Caco-2 (cell line): ENCODE measurements around the gene CHKA. TPM values are rescaled to one million over a fixed set of nuclear protein-coding genes. Genes with fewer than 3 reads are reported as not detected.
A peak's percentile ranks its signal among the peaks of the same experiment; 100 is the strongest.

Source experiments
- BruUV-seq: library from RNA; stranded (reverse); fragments of 400-500 nt; replicated peaks from 2 replicates; lab custom pipeline; 2021; lab: Mats Ljungman, UMichigan
- CTCF ChIA-PET: fragments of 300-600 bp; sonication (Branson Sonifier 250); formaldehyde crosslinking; loops from one replicate; lab custom pipeline; 2022; ENCODE audit warnings: antibody characterized with exemption; lab: Charles Lee
- POLR2A ChIA-PET: fragments of 300-600 bp; sonication (Branson Sonifier 250); formaldehyde crosslinking; loops from one replicate; lab custom pipeline; 2022; ENCODE audit warnings: antibody characterized with exemption; lab: Charles Lee
- DNase-seq, 2 experiments: peaks; one replicate each; pipeline versions ENCODE4 v3.0.0 to v3.0.0-alpha.2; 2020 to 2022
- H3K27me3 ChIP-seq: replicated peaks from 2 replicates; pipeline ENCODE4 v1.6.0; 2011; ENCODE audit warnings: low read length; ENCODE audit not compliant: control insufficient read depth, insufficient read depth
- H3K36me3 ChIP-seq: 2 replicates; pipeline ENCODE4 v1.5.1; 2011; ENCODE audit warnings: low read length; ENCODE audit not compliant: control insufficient read depth, insufficient read depth
- H3K4me1 ChIP-seq: fragments of 250-450 bp; sonication (Bioruptor Pico); 2 replicates; pipeline ENCODE4 v1.5.1; 2020; ENCODE audit warnings: mild to moderate bottlenecking
- H3K4me3 ChIP-seq: 2 replicates; pipeline ENCODE4 v1.5.1; 2011; ENCODE audit warnings: low read depth, mild to moderate bottlenecking, control low read depth, low read length
- H3K9me3 ChIP-seq: fragments of 250-450 bp; sonication (Bioruptor Pico); 2 replicates; pipeline ENCODE4 v1.5.1; 2020; ENCODE audit warnings: mild to moderate bottlenecking, moderate library complexity
- H3K27ac Mint-ChIP-seq: one replicate; pipeline ENCODE4 v1.8.0; 2022; ENCODE audit warnings: mixed read lengths; ENCODE audit not compliant: unreplicated experiment
- H3K27me3 Mint-ChIP-seq: one replicate; pipeline ENCODE4 v1.8.0; 2022; ENCODE audit warnings: mixed read lengths; ENCODE audit not compliant: insufficient read depth, unreplicated experiment
- H3K36me3 Mint-ChIP-seq: one replicate; pipeline ENCODE4 v1.8.0; 2022; ENCODE audit warnings: mild to moderate bottlenecking, mixed read lengths; ENCODE audit not compliant: insufficient read depth, unreplicated experiment
- H3K4me1 Mint-ChIP-seq: one replicate; pipeline ENCODE4 v1.8.0; 2022; ENCODE audit warnings: low read depth, mixed read lengths; ENCODE audit not compliant: unreplicated experiment
- H3K4me3 Mint-ChIP-seq: one replicate; pipeline ENCODE4 v1.8.0; 2022; ENCODE audit warnings: mild to moderate bottlenecking, moderate library complexity, mixed read lengths; ENCODE audit not compliant: unreplicated experiment
- H3K9me3 Mint-ChIP-seq: one replicate; pipeline ENCODE4 v1.8.0; 2022; ENCODE audit warnings: mixed read lengths; ENCODE audit not compliant: unreplicated experiment
- CTCF ChIP-seq, 2 experiments: fragments of 200-600 bp in 1 of 2; IDR thresholded peaks; 1 replicate in 1 of 2; 2 replicates in 1 of 2; pipeline versions ENCODE4 v1.5.1 to v1.8.0; 2011 to 2022; ENCODE audit warnings: antibody characterized with exemption in 1 of 2, control low read depth in 1 of 2, inconsistent platforms in 1 of 2, low read depth in 1 of 2, low read length in 1 of 2, mild to moderate bottlenecking in 1 of 2, moderate library complexity in 1 of 2; ENCODE audit not compliant: insufficient read depth in 1 of 2, severe bottlenecking in 1 of 2, unreplicated experiment in 1 of 2
- intact Hi-C: fragments of 100-400 bp; cut with micrococcal nuclease; formaldehyde crosslinking; loops from one replicate; pipeline ENCODE4 v1.10.0; 2022; ENCODE audit not compliant: unreplicated experiment
- total RNA-seq: library from RNA; stranded (reverse); gene quantifications from 2 replicates; pipeline ENCODE4 v1.2.3, GENCODE V29; 2022

CHKA gene
- total RNA-seq, 1 experiment from 2014 or later: 169 TPM

DNA sequence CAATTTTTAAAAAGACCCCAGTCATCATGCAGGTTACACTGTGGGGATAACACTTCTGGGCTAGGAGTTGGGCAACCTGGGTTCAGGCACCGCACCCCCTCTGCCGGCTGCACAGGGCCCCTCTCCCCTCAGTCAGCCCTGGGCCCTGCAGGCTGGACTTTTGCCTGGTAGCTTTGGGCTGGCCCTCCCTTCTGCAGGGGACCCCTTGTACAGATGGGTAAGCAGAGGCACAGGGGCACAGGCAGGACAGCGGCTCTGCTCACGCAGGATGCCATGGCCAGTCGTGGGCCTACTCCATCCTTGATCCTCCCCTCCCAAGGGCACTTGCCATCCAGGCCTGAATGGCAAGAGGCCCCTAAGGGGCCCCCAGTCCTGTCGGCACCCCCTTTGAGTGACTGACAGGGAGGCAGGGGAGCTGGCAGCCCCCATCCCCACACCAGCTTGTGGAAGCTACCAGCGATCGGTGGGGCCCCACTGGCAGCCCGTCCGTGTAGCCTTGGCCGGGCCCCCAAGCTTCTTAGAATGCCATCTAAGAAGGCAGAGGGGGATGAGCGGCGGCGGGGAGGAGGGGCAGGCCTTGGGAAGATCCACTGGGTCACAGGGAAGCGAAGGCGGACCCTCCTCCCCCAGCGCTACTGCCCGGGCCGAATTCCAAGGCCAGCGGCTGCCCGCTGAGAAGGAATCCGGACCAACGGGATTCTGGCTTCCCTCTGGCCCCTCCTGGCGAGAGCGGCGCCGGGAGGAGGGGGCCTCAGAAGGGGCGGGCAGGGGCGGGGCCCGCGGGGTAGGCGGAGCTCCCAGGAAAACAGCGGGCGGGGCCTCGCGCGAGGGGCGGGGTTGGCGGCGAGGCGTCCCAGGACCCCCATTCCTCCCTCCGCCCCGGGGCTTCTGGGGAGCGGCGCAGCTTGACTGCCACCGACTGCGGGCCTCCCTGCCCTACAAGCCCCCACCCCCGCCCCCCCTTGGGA, 6.8 kb upstream of the CHKA start:
- Mint-ChIP-seq H3K4me3 (peak overlapping the region; percentile 67), H3K27me3 (no peaks in the 10 kb centered on the region), H3K9me3 (peaks cover 30% of the 10 kb centered on the region), H3K27ac (peak overlapping the region; percentile 79), H3K36me3 (peaks cover 39% of the 10 kb centered on the region), H3K4me1 (peaks cover 26% of the 10 kb centered on the region)
- intact Hi-C loops: loop anchor here (1.0 to 10.0 kb wide), 2 partner anchors 19 to 167 kb away; no protein-coding TSS in a partner anchor
- no peaks in the 10 kb centered on the region for H3K36me3 ChIP-seq
- H3K4me1 ChIP-seq: peaks cover 64% of the 10 kb centered on the region
- ChIA-PET CTCF (interaction anchor here (0.7 to 2.1 kb wide), 6 partner anchors 10 to 118 kb away, joined by 3 to 9 read pairs (median 5); partner anchors contain the start of gene ALDH3B1), POLR2A (interaction anchor here (0.5 to 2.0 kb wide), 7 partner anchors 10 to 144 kb away, joined by 3 to 30 read pairs (median 4); partner anchors contain the start of gene C11orf24)
- no peak for TF ChIP-seq CTCF (IDR thresholded peaks at IDR 0.05; ENCODE audit: insufficient read depth in 1 of 2, low read depth in 1 of 2, low read length in 1 of 2, severe bottlenecking in 1 of 2, unreplicated experiment in 1 of 2)
- DNase-seq: peak; percentile 98 to 99
- BruUV-seq: TSS peak; percentile 92
- H3K9me3 ChIP-seq: peaks cover 28% of the 10 kb centered on the region
- peak overlapping the region; percentile 40 for H3K4me3 ChIP-seq
- no peaks in the 10 kb centered on the region for H3K27me3 ChIP-seq

GRCh38 chr11:68125164-68125563, 4.0 kb upstream of the CHKA start:
- H3K27me3 Mint-ChIP-seq: no peaks in the 10 kb centered on the region
- no TSS peak for BruUV-seq

More at GRCh38 chr11:68125164-68125563, 4.0 kb upstream of the CHKA start:
- peaks cover 77% of the 10 kb centered on the region for H3K4me1 ChIP-seq
- DNase-seq: no peak
- H3K36me3 ChIP-seq: no peaks in the 10 kb centered on the region
- Mint-ChIP-seq H3K27ac (peak overlapping the region; percentile 79), H3K9me3 (peaks cover 13% of the 10 kb centered on the region), H3K4me3 (no peak overlapping the region), H3K36me3 (peaks cover 56% of the 10 kb centered on the region), H3K4me1 (peaks cover 32% of the 10 kb centered on the region)
- no peaks in the 10 kb centered on the region for H3K27me3 ChIP-seq
- intact Hi-C loops: loop anchor here (10.0 kb wide), 1 partner anchor 170 kb away; no protein-coding TSS in a partner anchor
- CTCF ChIA-PET: no interaction called here
- TF ChIP-seq CTCF (IDR thresholded peaks at IDR 0.05; ENCODE audit: insufficient read depth in 1 of 2, low read depth in 1 of 2, low read length in 1 of 2, severe bottlenecking in 1 of 2, unreplicated experiment in 1 of 2): no peak
- no peak overlapping the region for H3K4me3 ChIP-seq
- peaks cover 6% of the 10 kb centered on the region for H3K9me3 ChIP-seq
- POLR2A ChIA-PET: no interaction called here
